Right cardiac atrium (tissue), 5 donors: ENCODE results near the gene LSAMP. TPM values are rescaled to one million over a fixed set of nuclear protein-coding genes. Genes with fewer than 3 reads are reported as not detected.
A peak's percentile ranks its signal among the peaks of the same experiment; 100 is the strongest.
"Not testable (repeated sequence)": the region's sequence is repeated elsewhere in the genome, so short reads cannot be mapped to it uniquely, and the experiment has no call there.

ENCODE experiments used
- ATAC-seq, 2 donors: fragments of 200-7000 bp; cut with Tn5 transposase; one replicate each; pipeline versions ENCODE4 v1.8.0 to v1.9.1; 2020; ENCODE audit warnings: moderate library complexity in 2 of 2, mild to moderate bottlenecking in 1 of 2
- DNase-seq, 3 donors: peaks; one replicate each; pipeline ENCODE4 v3.0.0-alpha.2; 2020
- H3K27ac ChIP-seq: one replicate; pipeline ENCODE4 v1.5.1; 2013; ENCODE audit warnings: mild to moderate bottlenecking, low read length, control low read depth, moderate library complexity
- H3K27me3 ChIP-seq: one replicate; pipeline ENCODE4 v1.6.1; 2013; ENCODE audit not compliant: control insufficient read depth, insufficient read depth
- H3K4me1 ChIP-seq: one replicate; pipeline ENCODE4 v1.6.1; 2013; ENCODE audit warnings: low read length; ENCODE audit not compliant: control insufficient read depth, insufficient read depth
- H3K4me3 ChIP-seq: one replicate; pipeline ENCODE4 v1.5.1; 2013; ENCODE audit warnings: low read length, control low read depth
- H3K9me3 ChIP-seq: one replicate; pipeline ENCODE4 v1.6.1; 2013; ENCODE audit warnings: low read length; ENCODE audit not compliant: control insufficient read depth
- WGBS: extraction: QIAGEN DNeasy Blood & Tissue Kit; methylation state at CpG from one replicate; pipeline ENCODE4 v1.1.7; 2013; 5-methylcytosine and 5-hydroxymethylcytosine counted together
- intact Hi-C, 4 donors: fragments of 100-400 bp; cut with DNase I; formaldehyde crosslinking; loops; one replicate each; pipeline versions ENCODE4 v1.11.0 to v1.14.0; 2022 to 2023
- polyA plus RNA-seq: library from polyadenylated mRNA; stranded (reverse); fragments of 200-250 nt; gene quantifications from one replicate; pipeline ENCODE4 v1.2.3, GENCODE V29; 2013
- total RNA-seq, 4 donors: library from RNA; stranded (reverse); fragmentation: NEBNext Ultra II Directional; extraction: Animal tissue kit (Norgen Biotek cat#: 25700); gene quantifications; one replicate each; pipeline ENCODE4 v1.2.1, GENCODE V29; 2021
- donor health status: healthy with polysubstance abuse.
- donor health status: DM: no; HTN: yes; CAD: no.
- donor health status: DM: no; HTN: no; CAD: no.
- donor health status: DM: no; HTN: yes; CAD: no; lungs with severe emphysema.
- donor health status: DM: yes; HTN: yes; CAD: no.

The LSAMP gene
- total and polyA plus RNA-seq, 5 donors: 1.4 to 6.2 (median 3.7) TPM

DNA sequence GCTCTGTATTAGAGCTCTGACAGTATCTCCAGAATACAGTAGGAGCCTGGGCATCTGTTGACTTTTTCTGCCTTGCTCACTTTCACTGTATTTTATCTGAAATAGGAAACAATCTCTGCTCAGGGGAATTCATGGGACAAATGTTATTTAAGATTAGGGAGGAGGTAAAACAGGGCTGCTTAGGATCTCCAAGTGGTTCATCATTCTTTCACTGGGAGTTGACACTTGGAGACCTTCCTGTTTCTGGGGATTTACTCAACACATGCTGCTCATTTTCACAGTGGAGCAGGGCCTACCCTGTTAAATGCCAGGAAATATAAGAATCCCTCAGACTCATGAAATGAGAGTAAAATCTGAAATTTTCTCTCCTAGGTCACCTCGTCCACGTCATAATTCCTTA is 636.5 kb downstream of the LSAMP start:
- H3K4me3 ChIP-seq: no peak overlapping the region
- intact Hi-C loops: no loop called here
- no peak overlapping the region for H3K27ac ChIP-seq
- H3K27me3 ChIP-seq: no peaks in the 10 kb centered on the region
- ATAC-seq (no peak), DNase-seq (no peak)
- no peaks in the 10 kb centered on the region for H3K9me3 ChIP-seq
- H3K4me1 ChIP-seq: no peaks in the 10 kb centered on the region
- WGBS: 91% methylated on average over 2 of the region's 2 CpGs

GRCh38 chr3:115808244-115808643 is 637.0 kb downstream of the LSAMP start:
- Histone ChIP-seq H3K4me3 (no peak overlapping the region), H3K9me3 (no peaks in the 10 kb centered on the region), H3K4me1 (no peaks in the 10 kb centered on the region), H3K27ac (no peak overlapping the region), H3K27me3 (no peaks in the 10 kb centered on the region)
- ATAC-seq (no peak), DNase-seq (no peak)
- 65% methylated on average over 1 of the region's 1 CpG for WGBS
- intact Hi-C loops: no loop called here

- intact Hi-C loops: no loop called here
Measured at GRCh38 chr3:115806501-115806900, 638.8 kb downstream of the LSAMP start.

GRCh38 chr3:115805520-115805919 is 639.8 kb downstream of the LSAMP start:
- Histone ChIP-seq H3K4me1 (no peaks in the 10 kb centered on the region), H3K27ac (no peak overlapping the region), H3K4me3 (no peak overlapping the region), H3K27me3 (no peaks in the 10 kb centered on the region), H3K9me3 (no peaks in the 10 kb centered on the region)
- intact Hi-C loops: no loop called here
- ATAC-seq: no peak
- DNase-seq: no peak
- 85% methylated on average over 4 of the region's 4 CpGs for WGBS

More at GRCh38 chr3:115806501-115806900, 638.8 kb downstream of the LSAMP start:
- Histone ChIP-seq H3K9me3 (no peaks in the 10 kb centered on the region), H3K27ac (no peak overlapping the region), H3K4me3 (no peak overlapping the region), H3K4me1 (no peaks in the 10 kb centered on the region), H3K27me3 (no peaks in the 10 kb centered on the region)
- DNase-seq: no peak
- no peak for ATAC-seq
- 78% methylated on average over 4 of the region's 4 CpGs for WGBS

DNA sequence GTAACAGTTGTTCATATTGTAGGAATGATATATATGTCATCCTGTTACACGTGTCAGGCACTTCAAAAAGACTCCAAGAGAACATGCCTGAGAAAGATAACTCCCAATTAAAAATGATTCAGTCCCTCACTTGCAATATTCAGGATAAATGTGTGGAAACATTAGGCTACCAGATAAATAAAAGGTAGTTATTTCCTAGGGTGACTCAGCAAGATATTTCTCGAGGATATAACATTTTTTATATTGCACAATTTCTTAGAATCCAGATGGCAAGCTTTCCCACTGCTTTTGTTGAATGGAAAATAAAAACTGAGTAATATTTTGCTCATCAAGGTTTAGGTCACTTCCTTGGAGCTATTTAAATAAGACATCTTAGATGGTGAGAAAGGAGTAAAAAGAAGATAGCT is 640.6 kb downstream of the LSAMP start:
- WGBS: 32% methylated on average over 2 of the region's 2 CpGs
- intact Hi-C loops: no loop called here
- ATAC-seq (no peak), DNase-seq (no peak)
- Histone ChIP-seq H3K27ac (no peak overlapping the region), H3K4me1 (no peaks in the 10 kb centered on the region), H3K9me3 (no peaks in the 10 kb centered on the region), H3K27me3 (no peaks in the 10 kb centered on the region), H3K4me3 (no peak overlapping the region)

DNA sequence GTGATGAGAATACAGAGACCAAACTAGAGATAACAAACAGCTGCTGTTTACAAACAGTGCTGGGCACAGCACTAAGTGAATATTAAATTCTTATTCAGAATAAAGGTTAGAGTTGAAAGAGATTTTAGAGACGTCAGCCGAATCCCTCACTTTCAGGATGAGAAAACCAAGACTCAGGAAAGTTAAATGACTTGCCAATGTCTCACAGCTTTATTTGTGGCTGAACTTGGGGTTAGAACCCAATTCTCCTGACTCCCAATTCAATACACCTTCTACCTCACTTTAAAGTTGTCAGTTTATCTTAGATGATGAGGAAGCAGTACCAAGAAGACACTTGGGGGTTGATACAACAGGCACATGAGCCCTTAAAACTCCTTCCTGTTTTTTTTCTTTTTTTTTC is 641.1 kb downstream of the LSAMP start:
- no peak for DNase-seq
- Histone ChIP-seq H3K4me1 (no peaks in the 10 kb centered on the region), H3K27ac (no peak overlapping the region), H3K9me3 (no peaks in the 10 kb centered on the region), H3K4me3 (no peak overlapping the region), H3K27me3 (no peaks in the 10 kb centered on the region)
- 75% methylated on average over 2 of the region's 2 CpGs for WGBS
- intact Hi-C loops: no loop called here
- ATAC-seq: no peak

DNA sequence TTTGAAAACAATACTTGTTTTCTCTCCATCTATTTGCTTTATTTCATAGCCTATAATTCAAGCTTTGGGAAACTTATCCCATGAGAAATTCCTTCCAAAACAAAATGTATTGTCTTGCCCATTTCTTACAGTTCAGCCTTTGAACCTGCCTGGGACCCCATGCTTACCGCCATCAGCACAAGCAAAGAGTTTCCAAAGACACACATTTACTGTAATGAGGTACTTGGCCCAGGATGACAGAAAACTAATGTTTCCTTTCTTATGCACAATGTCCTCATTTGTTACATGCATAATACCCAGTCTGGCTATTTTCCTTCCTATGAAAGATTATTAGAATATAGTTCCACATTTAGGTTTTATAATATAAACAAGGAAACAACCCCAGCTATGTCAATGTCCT is 641.6 kb downstream of the LSAMP start:
- Histone ChIP-seq H3K27me3 (no peaks in the 10 kb centered on the region), H3K27ac (no peak overlapping the region), H3K9me3 (no peaks in the 10 kb centered on the region), H3K4me1 (no peaks in the 10 kb centered on the region), H3K4me3 (no peak overlapping the region)
- WGBS: 88% methylated on average over 1 of the region's 1 CpG
- DNase-seq (no peak), ATAC-seq (no peak)
- intact Hi-C loops: no loop called here

- Histone ChIP-seq H3K27ac (no peak overlapping the region), H3K4me1 (no peaks in the 10 kb centered on the region), H3K27me3 (no peaks in the 10 kb centered on the region), H3K4me3 (no peak overlapping the region), H3K9me3 (no peaks in the 10 kb centered on the region)
- no peak for DNase-seq
- intact Hi-C loops: no loop called here
- ATAC-seq: no peak
- WGBS: 66% methylated on average over 4 of the region's 4 CpGs
Measured at GRCh38 chr3:115800489-115801075, 644.7 kb downstream of the LSAMP start.

- H3K4me3 ChIP-seq, intact Hi-C loops, H3K4me1 ChIP-seq, H3K27me3 ChIP-seq, H3K9me3 ChIP-seq, H3K27ac ChIP-seq, ATAC-seq, DNase-seq: not testable (repeated sequence)
- 89% methylated on average over 7 of the region's 7 CpGs for WGBS
Measured at GRCh38 chr3:115800065-115800464, 645.2 kb downstream of the LSAMP start.

GRCh38 chr3:115792206-115792955 is 652.9 kb downstream of the LSAMP start:
- Histone ChIP-seq H3K4me3 (no peak overlapping the region), H3K27me3 (no peaks in the 10 kb centered on the region), H3K4me1 (no peaks in the 10 kb centered on the region), H3K9me3 (no peaks in the 10 kb centered on the region), H3K27ac (no peak overlapping the region)
- DNase-seq: no peak
- WGBS: 65% methylated on average over 6 of the region's 6 CpGs
- ATAC-seq: no peak
- intact Hi-C loops: no loop called here

GRCh38 chr3:115791271-115792153 is 653.8 kb downstream of the LSAMP start:
- ATAC-seq, intact Hi-C loops, H3K9me3 ChIP-seq, H3K4me1 ChIP-seq, H3K27ac ChIP-seq, H3K27me3 ChIP-seq, H3K4me3 ChIP-seq: not testable (repeated sequence)
- WGBS: 94% methylated on average over 55 of the region's 55 CpGs
- DNase-seq: peak in 1 of 3 donors; percentile 41
